Purkinje cell (primary cell): ENCODE measurements around the gene ADCY1. TPM values are rescaled to one million over a fixed set of nuclear protein-coding genes. Genes with fewer than 3 reads are reported as not detected.

Experiments used
- polyA plus RNA-seq: library from polyadenylated mRNA; unstranded; fragments of >200 nt; fragmentation: Nextera tagmentation; gene quantifications from 2 replicates; pipeline ENCODE4 v1.2.1, GENCODE V29; 2014

ADCY1 gene
- polyA plus RNA-seq = 16.0 and 17.6 TPM in 2 replicates

GRCh38 chr7:45573661-45574415, at the start of gene ADCY1:
Gene ADCY1, plus strand, starts transcription at chr7:45574368. Its CDS starts 176 bp downstream, at chr7:45574544.

